Esophagus muscularis mucosa (tissue), 4 donors: ENCODE measurements around the gene GRIN2D.

Experiments
- CTCF ChIP-seq, 3 experiments: fragments of 200-600 bp in 2 of 3; fragments of 450-650 bp in 1 of 3; sonication (generic) in 2 of 3; IDR thresholded peaks; one replicate each; pipeline ENCODE4 v1.5.1; 2017 to 2019; ENCODE audit warnings: antibody characterized with exemption in 3 of 3, mild to moderate bottlenecking in 2 of 3, moderate library complexity in 1 of 3
- EP300 ChIP-seq: sonication (generic); formaldehyde crosslinking; IDR thresholded peaks from one replicate; pipeline ENCODE4 v1.6.1; 2017; ENCODE audit warnings: antibody characterized with exemption
- POLR2AphosphoS5 ChIP-seq, 2 donors: sonication (generic); formaldehyde crosslinking; IDR thresholded peaks; one replicate each; pipeline ENCODE4 v1.6.1; 2017; ENCODE audit warnings: antibody characterized with exemption in 2 of 2

DNA sequence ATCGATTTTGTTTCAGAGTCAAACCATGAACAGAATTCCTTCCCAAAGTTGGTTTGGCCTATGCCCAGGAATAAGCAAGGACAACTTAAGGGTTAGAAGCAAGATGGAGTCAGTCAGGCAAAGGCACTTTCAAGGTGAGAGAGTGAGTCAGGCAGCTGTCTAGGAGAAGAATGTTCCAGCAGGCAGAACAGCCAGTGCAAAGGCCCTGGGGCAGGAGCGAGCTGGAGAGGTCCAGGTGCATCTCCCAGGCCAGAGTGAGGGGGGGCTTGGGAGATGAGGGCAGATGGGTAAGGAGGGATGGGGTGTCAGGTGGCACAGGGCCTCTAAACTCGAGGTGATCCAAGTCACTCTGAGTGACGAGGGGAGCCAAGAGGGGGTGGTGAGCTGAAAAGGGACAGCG is 43.1 kb downstream of the GRIN2D start:
- no peak for TF ChIP-seq CTCF (IDR thresholded peaks at IDR 0.05)
- TF ChIP-seq EP300, result no peak
- no peak for TF ChIP-seq POLR2AphosphoS5 (IDR thresholded peaks at IDR 0.05)
